Liver (tissue), 2 donors: Measurements from ENCODE around the gene TMUB1.

ENCODE experiments used
- CTCF ChIP-seq: fragments of 150-350 bp; IDR thresholded peaks from 2 replicates; pipeline ENCODE4 v1.5.1; 2017; ENCODE audit warnings: improper control_type of control experiment, low read depth, low read length; ENCODE audit not compliant: missing input control
- YY1 ChIP-seq: IDR thresholded peaks from 2 replicates; pipeline ENCODE4 v1.6.1; 2016; ENCODE audit warnings: antibody characterized with exemption, mild to moderate bottlenecking
- donor health status: healthy.

- TF ChIP-seq CTCF = no peak
- no peak for TF ChIP-seq YY1
These were observed 41.2 kb upstream of the TMUB1 start for GRCh38 chr7:151124481-151124880.
